HCT116 (cell line): ENCODE results near the gene GOT1.

Source experiments
- EZH2 ChIP-seq: fragments of 200-600 bp; sonication (generic); IDR thresholded peaks from 2 replicates; pipeline ENCODE4 v1.6.1; 2017; ENCODE audit warnings: antibody characterized with exemption, mixed run types
- EZH2phosphoT487 ChIP-seq: fragments of 200-600 bp; IDR thresholded peaks from 2 replicates; pipeline ENCODE4 v1.6.1; 2018; ENCODE audit warnings: antibody characterized with exemption, borderline replicate concordance
- POLR2A ChIP-seq: IDR thresholded peaks from 2 replicates; pipeline ENCODE4 v1.7.0; 2011; ENCODE audit warnings: borderline replicate concordance; ENCODE audit not compliant: insufficient read depth, insufficient read length; ENCODE audit errors: extremely low read depth
- POLR2AphosphoS5 ChIP-seq: IDR thresholded peaks from 2 replicates; pipeline ENCODE4 v1.6.1; 2011; ENCODE audit warnings: mild to moderate bottlenecking, low read depth, low read length, moderate library complexity
- RAD21 ChIP-seq: IDR thresholded peaks from 2 replicates; pipeline ENCODE4 v1.6.1; 2012; ENCODE audit warnings: low read depth, mild to moderate bottlenecking
- SP1 ChIP-seq: IDR thresholded peaks from 2 replicates; pipeline ENCODE4 v1.6.1; 2012; ENCODE audit warnings: low read depth
- YY1 ChIP-seq: IDR thresholded peaks from 2 replicates; pipeline ENCODE4 v1.6.1; 2011; ENCODE audit warnings: low read length, low read depth, moderate library complexity, mild to moderate bottlenecking; ENCODE audit not compliant: insufficient replicate concordance; ENCODE audit errors: extremely low read depth
- ZFX ChIP-seq: fragments of 450-650 bp; IDR thresholded peaks from 2 replicates; pipeline ENCODE4 v1.6.1; 2017
- ZNF274 ChIP-seq: fragments of 200-500 bp; sonication (Bioruptor generic); IDR thresholded peaks from 2 replicates; pipeline ENCODE4 v1.6.1; 2014; ENCODE audit warnings: mild to moderate bottlenecking, low read depth, low read length, inconsistent platforms
- TF ChIP-seq, protein P1 (sequence below), 3 experiments: fragments of 200-600 bp in 1 of 3; sonication (generic) in 1 of 3; IDR thresholded peaks in 2 of 3; conservative IDR thresholded peaks in 1 of 3; 2 replicates each; pipeline ENCODE4 v1.5.1; 2012 to 2017; ENCODE audit warnings: low read depth in 2 of 3, low read length in 2 of 3, antibody characterized with exemption in 1 of 3, borderline replicate concordance in 1 of 3, control low read depth in 1 of 3, mild to moderate bottlenecking in 1 of 3, mixed read lengths in 1 of 3, mixed run types in 1 of 3, moderate library complexity in 1 of 3; ENCODE audit not compliant: insufficient read depth in 1 of 3
- TF ChIP-seq, protein P2 (sequence below): IDR thresholded peaks from 2 replicates; pipeline ENCODE4 v1.6.1; 2012

DNA sequence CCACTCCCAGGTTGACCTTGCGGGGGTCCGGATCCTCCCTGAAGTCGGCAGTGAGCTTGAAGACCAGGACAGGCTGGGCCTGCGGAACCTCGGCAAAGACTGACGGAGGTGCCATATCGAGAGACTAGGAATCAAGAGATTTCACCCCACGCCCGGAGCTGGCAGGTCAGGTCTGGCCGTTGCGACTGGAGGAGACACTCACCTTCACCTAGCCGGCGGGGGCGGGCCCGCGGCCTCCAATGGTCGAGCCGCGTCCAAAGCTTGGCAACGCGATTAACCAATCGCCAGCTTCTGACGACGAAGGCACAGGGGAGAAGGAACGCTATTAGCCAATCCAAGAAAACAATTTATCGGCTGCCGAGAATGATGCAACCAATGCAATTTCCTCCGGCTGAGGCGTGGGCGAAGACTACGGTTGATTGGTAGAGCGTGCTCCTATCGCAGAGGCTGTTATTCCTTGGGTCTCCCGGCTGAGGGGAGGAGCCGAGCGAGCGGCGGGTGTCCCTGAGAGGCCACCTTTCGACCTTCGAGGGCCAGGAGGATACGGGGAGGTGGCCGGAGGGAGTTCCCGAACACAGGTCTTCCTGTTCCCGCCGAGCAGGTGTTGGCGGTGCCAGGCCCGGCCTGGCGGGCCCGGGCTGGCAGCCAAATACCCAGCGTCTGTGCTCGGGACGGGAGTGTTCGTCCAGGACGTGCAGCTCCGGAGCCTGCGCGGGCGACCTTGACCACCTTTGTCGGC lies at the start of gene GOT1:
- no peak for TF ChIP-seq ZNF274
- TF ChIP-seq, protein P1, sequence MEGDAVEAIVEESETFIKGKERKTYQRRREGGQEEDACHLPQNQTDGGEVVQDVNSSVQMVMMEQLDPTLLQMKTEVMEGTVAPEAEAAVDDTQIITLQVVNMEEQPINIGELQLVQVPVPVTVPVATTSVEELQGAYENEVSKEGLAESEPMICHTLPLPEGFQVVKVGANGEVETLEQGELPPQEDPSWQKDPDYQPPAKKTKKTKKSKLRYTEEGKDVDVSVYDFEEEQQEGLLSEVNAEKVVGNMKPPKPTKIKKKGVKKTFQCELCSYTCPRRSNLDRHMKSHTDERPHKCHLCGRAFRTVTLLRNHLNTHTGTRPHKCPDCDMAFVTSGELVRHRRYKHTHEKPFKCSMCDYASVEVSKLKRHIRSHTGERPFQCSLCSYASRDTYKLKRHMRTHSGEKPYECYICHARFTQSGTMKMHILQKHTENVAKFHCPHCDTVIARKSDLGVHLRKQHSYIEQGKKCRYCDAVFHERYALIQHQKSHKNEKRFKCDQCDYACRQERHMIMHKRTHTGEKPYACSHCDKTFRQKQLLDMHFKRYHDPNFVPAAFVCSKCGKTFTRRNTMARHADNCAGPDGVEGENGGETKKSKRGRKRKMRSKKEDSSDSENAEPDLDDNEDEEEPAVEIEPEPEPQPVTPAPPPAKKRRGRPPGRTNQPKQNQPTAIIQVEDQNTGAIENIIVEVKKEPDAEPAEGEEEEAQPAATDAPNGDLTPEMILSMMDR (IDR thresholded peaks at IDR 0.05 in 2 of 3, conservative IDR thresholded peaks at IDR 0.05 in 1 of 3; ENCODE audit: borderline replicate concordance in 1 of 3, insufficient read depth in 1 of 3, low read depth in 2 of 3, low read length in 2 of 3), result no peak
- TF ChIP-seq EZH2, result no peak
- peak; percentile 96 for TF ChIP-seq POLR2AphosphoS5
- TF ChIP-seq, protein P2, sequence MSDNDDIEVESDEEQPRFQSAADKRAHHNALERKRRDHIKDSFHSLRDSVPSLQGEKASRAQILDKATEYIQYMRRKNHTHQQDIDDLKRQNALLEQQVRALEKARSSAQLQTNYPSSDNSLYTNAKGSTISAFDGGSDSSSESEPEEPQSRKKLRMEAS, result peak; percentile 85
- TF ChIP-seq YY1, result peak; percentile 4
- TF ChIP-seq POLR2A, result peak; percentile 80
- no peak for TF ChIP-seq EZH2phosphoT487
- no peak for TF ChIP-seq RAD21
- peak; percentile 100 for TF ChIP-seq SP1
- peak; percentile 93; the same call in 1 of the 2 replicates for TF ChIP-seq ZFX
